Adrenal gland (tissue), 12 donors: ENCODE measurements around the gene SP140. TPM values are rescaled to one million over a fixed set of nuclear protein-coding genes. Genes with fewer than 3 reads are reported as not detected.

ENCODE experiments used
- DNase-seq, 7 donors: peaks; one replicate each; pipeline ENCODE4 v3.0.0-alpha.2; 2019 to 2020
- H3K27ac ChIP-seq, 5 donors: fragments of 200-600 bp; sonication (generic) in 4 of 5; 1 replicate in 3 of 5; 2 replicates in 2 of 5; pipeline versions ENCODE4 v1.5.1 to v1.8.0; 2016 to 2020; ENCODE audit warnings: mild to moderate bottlenecking in 1 of 5
- H3K27me3 ChIP-seq: fragments of 200-600 bp; 2 replicates; pipeline ENCODE4 v1.8.0; 2021
- H3K36me3 ChIP-seq, 2 donors: fragments of 200-600 bp; replicated peaks in 1 of 2; 1 replicate in 1 of 2; 2 replicates in 1 of 2; pipeline versions ENCODE4 v1.5.1 to v1.8.0; 2018 to 2022
- H3K4me1 ChIP-seq, 2 donors: fragments of 200-600 bp; replicated peaks in 1 of 2; 1 replicate in 1 of 2; 2 replicates in 1 of 2; pipeline versions ENCODE4 v1.5.1 to v1.8.0; 2018 to 2021
- H3K4me3 ChIP-seq, 4 donors: fragments of 200-600 bp; sonication (generic) in 3 of 4; one replicate each; pipeline ENCODE4 v1.5.1; 2016 to 2018
- H3K9me3 ChIP-seq, 3 donors: fragments of 200-600 bp; sonication (generic) in 1 of 3; replicated peaks in 1 of 3; 1 replicate in 2 of 3; 2 replicates in 1 of 3; pipeline versions ENCODE4 v1.5.1 to v1.8.0; 2016 to 2021
- POLR2A ChIP-seq, 2 donors: fragments of 450-650 bp; IDR thresholded peaks; one replicate each; pipeline ENCODE4 v1.6.1; 2017; ENCODE audit warnings: antibody characterized with exemption in 2 of 2, mild to moderate bottlenecking in 2 of 2, moderate library complexity in 1 of 2
- WGBS, 4 donors: extraction: QIAGEN DNeasy Blood & Tissue Kit in 2 of 4; methylation state at CpG; one replicate each; pipeline versions ENCODE4 v1.1.5 to v1.1.7; 2013 to 2017; 5-methylcytosine and 5-hydroxymethylcytosine counted together
- intact Hi-C, 2 donors: fragments of 100-400 bp; cut with DNase I; formaldehyde crosslinking; loops; one replicate each; pipeline versions ENCODE4 v1.14.1 to v1.15.0; 2022 to 2023
- polyA plus RNA-seq, 3 donors: library from polyadenylated mRNA; stranded (reverse); fragments of 200-250 nt in 2 of 3; fragments of 350-450 nt in 1 of 3; fragmentation: Illumina TruSeq in 1 of 3; extraction: RNeasy Lipid Tissue Mini Kit (QIAGEN cat#74804) in 1 of 3; gene quantifications; one replicate each; pipeline ENCODE4 v1.2.3, GENCODE V29; 2013 to 2014
- total RNA-seq, 9 donors: library from RNA; depleted of rRNA in 4 of 9; stranded (reverse); fragments of >200 nt in 4 of 9; fragments of 120-200 nt in 1 of 9; fragmentation: NEBNext Ultra II Directional in 1 of 9; extraction: Animal tissue kit (Norgen Biotek cat#: 25700) in 1 of 9; gene quantifications; one replicate each; pipeline versions ENCODE4 v1.1.0 to v1.2.4, GENCODE V29; 2013 to 2023
- TF ChIP-seq, protein P1 (sequence below), 6 experiments: fragments of 450-650 bp in 4 of 6; fragments of 200-600 bp in 2 of 6; sonication (generic) in 1 of 6; IDR thresholded peaks; 1 replicate in 5 of 6; 2 replicates in 1 of 6; pipeline versions ENCODE4 v1.5.1 to v1.8.0; 2016 to 2021; ENCODE audit warnings: antibody characterized with exemption in 6 of 6, mild to moderate bottlenecking in 2 of 6, moderate library complexity in 1 of 6
- donor health status: healthy with polysubstance abuse.
- donor health status: Bipolar disorder and iron deficiency.
- donor health status: DM: yes; HTN: yes; CAD: no.
- donor health status: DM: no; HTN: no; CAD: no.
- donor health status: DM: no; HTN: no; CAD: no.
- donor health status: DM: yes; HTN: yes; CAD: no.

SP140 gene
- total and polyA plus RNA-seq, 12 donors: 0.06 to 2.8 (median 1.7) TPM

DNA sequence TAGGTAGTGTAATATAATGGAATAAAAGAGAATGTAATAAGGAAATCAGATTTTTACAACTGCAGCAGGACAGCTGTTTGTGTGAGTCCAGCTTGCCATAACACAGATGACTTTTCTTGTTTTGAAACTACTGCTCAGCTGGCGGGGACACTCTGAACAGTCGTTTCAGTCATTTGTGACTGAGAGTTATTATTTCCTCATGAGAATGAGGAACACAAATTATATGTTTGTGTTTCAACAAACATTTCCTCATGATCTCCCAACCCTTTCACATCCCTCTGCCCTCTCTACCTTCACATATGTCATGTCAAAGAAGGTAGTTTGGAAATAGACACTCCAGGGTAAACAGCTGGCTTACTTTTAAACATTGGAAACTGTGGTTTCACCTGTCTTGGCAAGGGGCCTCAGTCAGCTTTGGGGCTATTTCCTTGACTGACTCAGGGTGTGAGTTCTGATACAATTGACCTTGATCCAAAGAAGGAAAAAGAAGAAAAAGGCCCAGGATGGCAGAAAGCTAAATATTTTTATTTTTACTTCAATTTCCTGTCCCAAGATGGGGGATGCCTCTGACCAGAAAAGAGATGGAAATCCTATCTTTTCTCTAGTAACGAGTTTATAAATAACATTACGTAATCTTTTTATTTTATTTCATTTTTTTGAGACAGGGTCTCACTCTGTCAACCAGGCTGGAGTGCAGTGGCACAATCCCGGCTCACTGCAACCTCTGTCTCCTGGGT lies 102.0 kb downstream of the SP140 start:
- Histone ChIP-seq H3K27ac (peak overlapping the region; percentile 51 to 92 (median 77)), H3K4me3 (peak overlapping the region in 2 of 4 donors; percentile 33 to 75), H3K4me1 (peaks cover 10 to 33% of the 10 kb centered on the region in 2 donors), H3K27me3 (no peaks in the 10 kb centered on the region), H3K9me3 (no peaks in the 10 kb centered on the region), H3K36me3 (no peaks in the 10 kb centered on the region)
- DNase-seq: peak in 1 of 7 donors; percentile 21
- 59 to 68% (median 60%) methylated on average over 5 of the region's 5 CpGs for WGBS, 4 donors
- intact Hi-C loops: no loop called here
- no peak for TF ChIP-seq POLR2A (IDR thresholded peaks at IDR 0.05)
- TF ChIP-seq, protein P1, sequence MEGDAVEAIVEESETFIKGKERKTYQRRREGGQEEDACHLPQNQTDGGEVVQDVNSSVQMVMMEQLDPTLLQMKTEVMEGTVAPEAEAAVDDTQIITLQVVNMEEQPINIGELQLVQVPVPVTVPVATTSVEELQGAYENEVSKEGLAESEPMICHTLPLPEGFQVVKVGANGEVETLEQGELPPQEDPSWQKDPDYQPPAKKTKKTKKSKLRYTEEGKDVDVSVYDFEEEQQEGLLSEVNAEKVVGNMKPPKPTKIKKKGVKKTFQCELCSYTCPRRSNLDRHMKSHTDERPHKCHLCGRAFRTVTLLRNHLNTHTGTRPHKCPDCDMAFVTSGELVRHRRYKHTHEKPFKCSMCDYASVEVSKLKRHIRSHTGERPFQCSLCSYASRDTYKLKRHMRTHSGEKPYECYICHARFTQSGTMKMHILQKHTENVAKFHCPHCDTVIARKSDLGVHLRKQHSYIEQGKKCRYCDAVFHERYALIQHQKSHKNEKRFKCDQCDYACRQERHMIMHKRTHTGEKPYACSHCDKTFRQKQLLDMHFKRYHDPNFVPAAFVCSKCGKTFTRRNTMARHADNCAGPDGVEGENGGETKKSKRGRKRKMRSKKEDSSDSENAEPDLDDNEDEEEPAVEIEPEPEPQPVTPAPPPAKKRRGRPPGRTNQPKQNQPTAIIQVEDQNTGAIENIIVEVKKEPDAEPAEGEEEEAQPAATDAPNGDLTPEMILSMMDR (IDR thresholded peaks at IDR 0.05): no peak

DNA sequence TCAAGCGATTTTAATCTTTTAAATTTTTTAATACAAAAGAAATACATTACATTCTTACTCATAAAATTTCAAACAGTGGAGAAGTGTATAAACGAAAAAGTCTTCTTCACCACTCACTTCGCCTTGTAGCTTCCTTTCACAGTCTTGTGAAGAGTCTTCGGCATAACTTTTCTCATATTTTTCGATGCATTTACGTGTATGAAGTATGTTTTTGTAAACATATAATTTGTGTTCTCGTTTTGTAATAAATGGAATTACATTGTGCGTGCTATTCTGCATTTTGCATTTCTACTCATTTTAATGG lies 102.6 kb downstream of the SP140 start:
- H3K4me3 ChIP-seq: peak overlapping the region in 1 of 4 donors; percentile 75
- intact Hi-C loops: no loop called here
- peaks cover 10 to 33% of the 10 kb centered on the region in 2 donors for H3K4me1 ChIP-seq
- no peaks in the 10 kb centered on the region for H3K27me3 ChIP-seq
- 93 to 96% (median 94%) methylated on average over 8 of the region's 8 CpGs for WGBS, 4 donors
- no peak for DNase-seq
- no peak overlapping the region for H3K27ac ChIP-seq
- H3K9me3 ChIP-seq: no peaks in the 10 kb centered on the region
- TF ChIP-seq, protein P1 (IDR thresholded peaks at IDR 0.05): no peak
- no peak for TF ChIP-seq POLR2A (IDR thresholded peaks at IDR 0.05)
- H3K36me3 ChIP-seq: no peaks in the 10 kb centered on the region

DNA sequence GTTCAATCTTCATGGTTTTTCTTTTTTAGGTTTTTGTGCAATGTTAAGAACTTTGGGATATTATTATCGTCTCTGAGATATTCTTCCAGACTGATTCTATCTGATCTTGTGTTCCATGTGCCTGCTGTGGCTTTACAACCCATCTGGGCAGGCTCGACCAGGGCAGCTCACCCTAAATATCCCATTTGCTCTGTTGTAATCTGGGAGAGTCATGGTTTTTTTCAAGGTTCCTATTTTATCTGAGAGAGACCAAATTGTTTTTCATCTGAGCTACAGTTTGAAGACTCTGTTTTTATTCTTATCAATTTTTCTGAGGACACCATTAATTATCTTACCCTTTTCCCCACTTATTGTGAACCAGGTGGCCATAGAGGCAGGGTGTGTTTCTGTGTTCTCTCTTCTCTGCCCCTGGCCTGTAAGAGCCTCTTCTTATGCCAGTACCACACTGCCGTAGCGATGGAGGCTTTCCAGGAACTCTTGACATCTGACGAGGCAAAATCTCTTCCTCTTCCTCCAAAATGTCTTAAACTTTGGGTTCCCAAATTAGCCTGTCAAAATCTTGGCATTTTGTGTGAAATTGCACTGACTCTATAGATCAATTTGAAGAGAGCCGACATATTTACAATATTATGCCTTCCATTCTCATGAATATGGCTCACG lies 104.5 kb downstream of the SP140 start:
- WGBS, 4 donors: 65 to 79% (median 76%) methylated on average over 7 of the region's 7 CpGs

DNA sequence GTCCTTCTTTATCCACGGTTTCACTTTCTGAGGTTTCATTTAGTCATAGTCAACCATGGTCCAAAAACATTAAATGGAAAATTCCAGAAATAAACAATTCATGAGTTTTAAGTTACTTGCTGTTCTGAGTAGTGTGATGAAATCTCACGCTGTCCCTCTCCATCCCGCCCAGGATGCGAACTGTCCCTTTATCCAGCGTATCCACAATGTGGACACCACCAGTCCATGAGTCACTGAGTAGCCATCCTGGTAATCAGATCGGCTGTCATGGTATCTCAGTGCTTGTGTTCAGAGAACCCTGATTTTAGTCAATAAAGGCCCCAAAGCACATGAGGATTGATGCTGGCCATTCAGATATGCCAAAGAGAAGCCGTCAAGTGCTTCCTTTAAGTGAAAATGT lies 105.2 kb downstream of the SP140 start:
- WGBS, 4 donors: 87 to 93% (median 89%) methylated on average over 7 of the region's 7 CpGs
- Histone ChIP-seq H3K9me3 (no peaks in the 10 kb centered on the region), H3K27me3 (no peaks in the 10 kb centered on the region), H3K4me1 (peaks cover 13 to 41% of the 10 kb centered on the region in 2 donors), H3K27ac (no peak overlapping the region), H3K4me3 (no peak overlapping the region), H3K36me3 (no peaks in the 10 kb centered on the region)
- DNase-seq: peak in 2 of 7 donors; percentile 41 to 43
- TF ChIP-seq POLR2A (IDR thresholded peaks at IDR 0.05): no peak
- TF ChIP-seq, protein P1 (IDR thresholded peaks at IDR 0.05): no peak
- intact Hi-C loops: no loop called here

More for the DNA sequence above, 104.5 kb downstream of the SP140 start:
- TF ChIP-seq, protein P1 (IDR thresholded peaks at IDR 0.05): no peak
- no peak for TF ChIP-seq POLR2A (IDR thresholded peaks at IDR 0.05)
- peak overlapping the region in 1 of 5 donors; percentile 21 for H3K27ac ChIP-seq
- peak in 1 of 7 donors; percentile 18 for DNase-seq
- no peaks in the 10 kb centered on the region for H3K27me3 ChIP-seq
- H3K9me3 ChIP-seq: no peaks in the 10 kb centered on the region
- no peak overlapping the region for H3K4me3 ChIP-seq
- intact Hi-C loops: no loop called here
- peaks cover 10 to 34% of the 10 kb centered on the region in 2 donors for H3K4me1 ChIP-seq
- no peaks in the 10 kb centered on the region for H3K36me3 ChIP-seq
